Activated CD4-positive, CD25-positive, alpha-beta regulatory T cell (primary cell): Measurements from ENCODE around the gene ECE2.
"Not testable (repeated sequence)": the region's sequence is repeated elsewhere in the genome, so short reads cannot be mapped to it uniquely, and the experiment has no call there.

Experiments used
- DNase-seq, 4 experiments: peaks; one replicate each; lab custom pipeline; 2025; lab: John Stamatoyannopoulos, UW

Gene ECE2

GRCh38 chr3:184267249-184267648 is 8.6 kb upstream of the ECE2 start:
- DNase-seq = not testable (repeated sequence)

DNA sequence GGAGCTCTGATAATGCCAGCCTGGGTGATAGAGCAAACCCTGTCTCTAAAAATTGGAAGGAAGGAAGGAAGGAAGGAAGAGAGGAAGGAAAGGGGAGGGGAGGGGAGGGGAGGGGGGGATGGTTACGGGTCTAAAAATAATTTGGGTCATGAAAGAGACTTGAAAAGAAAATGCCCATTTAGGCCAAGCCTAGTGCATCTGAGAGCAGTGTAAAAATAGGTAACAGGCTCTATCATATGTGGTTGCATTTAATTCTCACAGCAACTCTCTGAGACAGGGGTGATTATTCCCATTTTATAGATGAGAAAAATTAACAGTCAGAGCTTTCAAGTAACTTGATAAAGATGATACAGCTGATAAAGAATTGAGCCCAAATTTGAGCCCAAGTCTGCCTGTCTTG is 3.6 kb upstream of the ECE2 start:
- no peak for DNase-seq

DNA sequence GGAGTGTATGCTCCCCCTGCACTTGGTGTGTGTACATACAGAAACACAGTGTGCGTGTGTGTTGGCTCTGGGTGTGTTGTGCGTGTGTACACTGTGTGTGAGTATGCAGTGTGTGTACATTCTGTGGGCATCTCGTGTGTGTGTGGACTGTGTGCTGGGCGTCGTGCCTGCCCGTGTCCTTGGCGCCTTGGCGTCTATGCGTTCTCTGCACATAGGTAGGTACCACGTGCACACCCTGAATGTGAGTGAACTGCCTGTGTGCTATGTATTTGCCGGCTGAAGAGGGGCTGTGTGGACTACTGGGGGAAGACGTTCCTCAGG is 481 bp upstream of the ECE2 start:
- DNase-seq = no peak

DNA sequence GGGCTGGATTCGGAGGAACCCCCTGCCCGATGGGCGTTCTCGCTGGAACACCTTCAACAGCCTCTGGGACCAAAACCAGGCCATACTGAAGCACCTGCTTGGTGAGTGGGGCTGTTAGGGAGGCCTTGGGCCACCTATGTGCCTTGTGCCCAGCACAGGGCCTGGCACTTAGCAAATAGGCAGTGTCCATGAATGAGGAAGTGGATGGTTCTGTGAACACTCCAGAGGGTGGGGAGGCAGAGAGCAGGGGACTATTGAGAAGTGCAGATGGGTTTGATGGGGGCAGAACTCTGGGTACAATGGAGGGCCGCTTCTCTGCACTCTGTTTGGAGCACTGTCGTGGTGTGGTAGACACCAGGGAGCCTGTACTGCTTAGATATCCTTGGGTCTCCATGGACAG is 1.5 kb downstream of the ECE2 start:
- DNase-seq = no peak

DNA sequence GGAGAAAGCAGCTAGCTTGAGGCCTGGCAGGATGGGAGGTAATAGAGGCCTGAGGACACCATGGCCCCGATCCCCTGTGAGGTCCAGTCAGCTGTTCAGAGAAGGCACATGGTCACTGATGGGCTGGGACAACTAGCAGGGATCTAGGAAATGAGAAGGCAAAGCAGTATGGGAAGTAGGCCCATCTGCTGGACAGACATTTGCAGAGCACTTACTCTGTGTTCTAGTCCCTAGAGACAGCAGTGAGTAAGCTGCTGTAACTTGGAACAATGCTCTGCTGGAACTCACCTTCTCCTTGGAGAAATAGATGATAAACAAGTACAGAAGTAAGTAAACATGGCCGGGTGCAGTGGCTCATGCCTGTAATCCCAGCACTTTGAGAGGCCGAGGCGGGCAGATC is 7.1 kb downstream of the ECE2 start:
- no peak for DNase-seq

- no peak for DNase-seq
These were observed 7.9 kb downstream of the ECE2 start for GRCh38 chr3:184283681-184284080.

GRCh38 chr3:184284696-184285095 is 8.9 kb downstream of the ECE2 start:
- DNase-seq = no peak

DNA sequence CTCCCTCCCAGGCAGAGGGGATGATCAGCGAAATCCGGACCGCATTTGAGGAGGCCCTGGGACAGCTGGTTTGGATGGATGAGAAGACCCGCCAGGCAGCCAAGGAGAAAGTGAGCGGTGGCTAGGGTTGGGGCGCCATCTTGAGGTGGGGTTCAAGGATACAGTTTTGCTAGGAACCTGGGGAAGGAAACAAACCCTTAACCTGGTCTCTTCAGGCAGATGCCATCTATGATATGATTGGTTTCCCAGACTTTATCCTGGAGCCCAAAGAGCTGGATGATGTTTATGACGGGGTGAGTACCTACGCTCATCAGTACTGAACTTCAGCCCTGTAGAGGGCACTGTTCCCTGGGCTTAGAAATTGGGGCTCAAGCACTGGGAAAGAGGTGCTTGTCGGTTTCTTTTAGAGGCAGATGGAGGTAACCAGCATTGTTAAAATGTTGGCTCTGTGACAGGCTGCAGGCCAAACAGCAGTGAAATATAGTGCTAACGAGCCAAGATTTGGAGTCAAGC is 13.7 kb downstream of the ECE2 start:
- peak; percentile 19 to 59 (median 30) for DNase-seq

GRCh38 chr3:184290331-184290730 is 14.5 kb downstream of the ECE2 start:
- DNase-seq = no peak

DNA sequence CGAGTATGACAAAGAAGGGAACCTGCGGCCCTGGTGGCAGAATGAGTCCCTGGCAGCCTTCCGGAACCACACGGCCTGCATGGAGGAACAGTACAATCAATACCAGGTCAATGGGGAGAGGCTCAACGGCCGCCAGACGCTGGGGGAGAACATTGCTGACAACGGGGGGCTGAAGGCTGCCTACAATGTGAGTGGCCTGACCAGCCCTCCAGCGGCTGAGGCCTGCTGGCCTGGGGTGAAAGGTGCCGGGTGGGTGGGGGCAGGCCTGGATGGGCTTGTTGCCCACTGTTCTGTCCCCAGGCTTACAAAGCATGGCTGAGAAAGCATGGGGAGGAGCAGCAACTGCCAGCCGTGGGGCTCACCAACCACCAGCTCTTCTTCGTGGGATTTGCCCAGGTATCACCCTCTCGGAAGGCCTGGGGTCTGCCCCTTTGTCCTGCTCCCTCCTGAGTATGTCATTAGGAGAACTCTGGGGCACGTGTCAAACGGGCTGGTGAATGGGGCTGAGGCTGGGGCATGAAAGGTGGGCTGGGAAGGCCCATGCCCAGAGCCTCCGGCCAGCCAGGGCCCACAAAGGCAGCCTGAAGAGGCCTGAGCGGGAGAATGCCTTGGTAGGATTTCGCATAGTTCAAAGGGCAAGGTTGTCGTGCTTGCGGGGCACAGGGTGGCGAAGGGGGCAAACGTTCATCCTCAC is 15.4 kb downstream of the ECE2 start:
- DNase-seq = no peak

GRCh38 chr3:184291738-184292445 is 16.1 kb downstream of the ECE2 start:
- no peak for DNase-seq

DNA sequence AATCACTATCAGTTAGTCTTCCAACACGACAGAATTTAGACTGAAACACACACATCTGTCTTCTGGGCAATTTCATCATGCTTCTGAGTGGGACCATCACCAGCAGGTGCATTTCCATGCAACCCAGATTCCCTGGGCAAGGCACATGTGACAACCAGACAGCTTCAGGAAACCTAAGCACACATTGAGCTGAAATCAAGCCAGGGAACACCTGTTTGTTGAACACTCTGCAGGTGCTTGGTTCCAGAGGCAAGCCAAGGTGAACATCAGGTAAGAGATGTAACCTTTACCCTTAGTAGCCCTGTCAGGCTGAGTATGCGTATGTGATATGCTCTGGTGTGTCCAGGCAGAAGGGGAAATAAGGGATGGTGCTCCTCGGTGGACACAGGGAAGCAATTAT is 19.9 kb downstream of the ECE2 start:
- DNase-seq = no peak

GRCh38 chr3:184296616-184297015 is 20.8 kb downstream of the ECE2 start:
- no peak for DNase-seq

DNA sequence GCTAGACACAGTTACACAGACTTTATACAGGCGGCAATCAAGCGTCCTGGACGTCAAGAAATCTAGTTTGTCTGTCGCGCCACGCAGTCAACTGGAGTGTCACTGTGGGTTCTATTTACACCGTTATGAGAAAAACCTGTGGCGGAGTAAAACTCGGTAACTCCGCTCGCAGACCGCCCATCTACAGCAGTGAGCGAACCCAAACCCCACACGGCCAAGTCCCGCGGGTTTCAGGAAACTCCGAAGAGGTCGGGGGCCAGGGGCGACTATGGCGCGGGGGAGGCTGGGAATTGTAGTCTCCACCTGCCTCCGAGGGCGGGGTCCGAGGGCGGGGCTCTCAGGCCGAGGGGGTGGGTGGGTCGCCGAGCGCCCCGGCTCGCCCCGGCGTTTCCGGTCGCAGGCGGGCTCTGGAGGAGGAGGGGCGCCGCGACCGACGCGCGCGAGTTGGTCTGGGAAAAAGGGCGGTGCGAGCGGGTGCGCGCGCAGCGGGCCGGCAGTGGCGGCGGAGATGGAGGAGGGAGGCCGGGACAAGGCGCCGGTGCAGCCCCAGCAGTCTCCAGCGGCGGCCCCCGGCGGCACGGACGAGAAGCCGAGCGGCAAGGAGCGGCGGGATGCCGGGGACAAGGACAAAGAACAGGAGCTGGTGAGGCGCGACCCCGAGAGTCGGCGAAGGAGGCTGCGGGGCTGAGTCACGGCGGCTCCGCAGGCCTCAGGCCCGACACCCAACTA is 23.1 kb downstream of the ECE2 start, which contains the start of gene PSMD2:
PSMD2 (plus strand) TSS at position 483 of the 729 bp plus-strand sequence; CDS start at position 509, 26 bp downstream.
- DNase-seq = peak; percentile 96 to 98 (median 98)

DNA sequence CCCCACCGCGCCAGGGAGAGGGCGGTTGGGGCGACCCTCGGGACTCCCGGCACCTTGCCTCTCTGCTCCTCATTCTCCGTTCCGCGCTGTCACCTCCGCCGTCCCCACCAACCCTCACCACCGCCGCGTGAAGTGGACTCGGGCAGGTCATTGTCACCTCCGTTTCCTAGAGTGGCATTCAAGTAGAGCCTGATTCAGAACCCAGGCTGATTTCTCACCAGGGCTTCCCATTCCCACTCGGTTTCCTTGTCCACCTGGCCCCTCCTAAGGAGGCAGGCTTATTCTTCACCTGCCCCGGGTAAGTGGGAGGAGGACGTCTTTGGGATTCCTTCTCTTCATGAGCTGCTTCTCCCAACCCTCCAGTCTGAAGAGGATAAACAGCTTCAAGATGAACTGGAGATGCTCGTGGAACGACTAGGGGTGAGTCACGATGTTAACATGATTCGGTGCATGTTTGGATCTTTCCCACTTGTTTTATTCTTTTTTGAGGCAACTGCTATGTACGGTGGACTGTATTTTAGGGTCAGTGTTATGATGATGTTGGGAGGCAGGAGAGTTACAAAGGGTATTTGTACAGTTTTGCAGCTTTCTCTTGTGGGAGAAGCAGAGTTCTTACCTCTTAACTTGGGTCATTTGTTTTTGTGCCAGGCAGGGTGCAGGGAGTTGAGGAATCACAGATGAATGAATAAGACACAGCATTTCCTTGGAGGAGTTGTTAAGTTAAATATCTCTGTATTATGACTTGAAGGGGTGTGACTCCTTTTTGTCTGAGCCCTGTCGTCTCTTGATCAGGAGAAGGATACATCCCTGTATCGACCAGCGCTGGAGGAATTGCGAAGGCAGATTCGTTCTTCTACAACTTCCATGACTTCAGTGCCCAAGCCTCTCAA is 23.9 kb downstream of the ECE2 start:
- DNase-seq = no peak

DNA sequence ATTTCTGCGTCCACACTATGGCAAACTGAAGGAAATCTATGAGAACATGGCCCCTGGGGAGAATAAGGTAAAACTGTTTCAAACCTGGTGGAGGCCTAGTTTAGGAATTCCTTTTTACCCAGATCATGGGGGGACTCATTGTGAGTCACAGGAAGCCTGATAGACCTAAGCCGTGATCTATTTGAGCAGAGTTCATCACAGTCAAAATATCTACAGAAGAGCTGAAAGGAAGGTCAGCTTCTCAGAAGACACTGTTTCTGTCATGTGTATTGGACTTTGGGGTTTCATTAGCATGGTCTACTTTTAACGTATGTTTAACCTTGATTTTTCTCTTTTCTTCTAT is 24.5 kb downstream of the ECE2 start:
- no peak for DNase-seq

DNA sequence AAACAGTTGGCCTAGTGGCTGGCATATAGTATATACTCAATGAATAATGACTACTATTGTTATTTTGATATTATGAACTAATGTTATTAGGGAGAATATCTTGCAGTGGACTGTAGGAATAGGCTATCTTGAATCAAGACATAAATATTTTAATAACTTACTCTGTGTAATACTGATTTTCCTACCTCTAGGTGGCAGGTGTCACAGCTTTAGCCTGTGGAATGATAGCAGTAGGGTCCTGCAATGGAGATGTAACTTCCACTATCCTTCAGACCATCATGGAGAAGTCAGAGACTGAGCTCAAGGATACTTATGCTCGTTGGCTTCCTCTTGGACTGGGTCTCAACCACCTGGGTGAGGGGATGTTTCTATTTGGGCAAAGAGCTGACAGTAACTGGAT is 29.8 kb downstream of the ECE2 start:
- no peak for DNase-seq

DNA sequence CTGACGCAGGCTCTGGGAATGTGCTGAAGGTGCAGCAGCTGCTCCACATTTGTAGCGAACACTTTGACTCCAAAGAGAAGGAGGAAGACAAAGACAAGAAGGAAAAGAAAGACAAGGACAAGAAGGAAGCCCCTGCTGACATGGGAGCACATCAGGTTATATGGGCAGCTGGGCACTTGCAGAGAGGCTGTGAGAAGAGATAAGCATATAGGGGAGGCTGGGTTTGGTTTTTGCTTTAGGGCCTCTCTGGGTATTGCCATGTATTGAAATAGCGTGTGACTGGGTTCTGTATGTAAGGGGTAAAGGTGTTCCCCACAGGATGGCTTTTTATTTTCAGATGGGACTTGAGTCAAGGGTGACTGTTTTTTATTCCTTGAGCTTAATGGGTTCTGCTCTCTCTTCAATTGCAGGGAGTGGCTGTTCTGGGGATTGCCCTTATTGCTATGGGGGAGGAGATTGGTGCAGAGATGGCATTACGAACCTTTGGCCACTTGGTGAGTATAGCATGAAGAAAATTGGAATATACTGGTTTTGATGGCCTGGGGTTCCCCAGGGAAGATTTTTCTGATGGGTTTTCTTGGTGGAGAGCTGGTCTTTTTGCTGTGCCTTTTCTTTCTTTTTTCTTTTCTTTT is 30.6 kb downstream of the ECE2 start:
- no peak for DNase-seq

GRCh38 chr3:184307915-184308314 is 32.1 kb downstream of the ECE2 start:
- no peak for DNase-seq

DNA sequence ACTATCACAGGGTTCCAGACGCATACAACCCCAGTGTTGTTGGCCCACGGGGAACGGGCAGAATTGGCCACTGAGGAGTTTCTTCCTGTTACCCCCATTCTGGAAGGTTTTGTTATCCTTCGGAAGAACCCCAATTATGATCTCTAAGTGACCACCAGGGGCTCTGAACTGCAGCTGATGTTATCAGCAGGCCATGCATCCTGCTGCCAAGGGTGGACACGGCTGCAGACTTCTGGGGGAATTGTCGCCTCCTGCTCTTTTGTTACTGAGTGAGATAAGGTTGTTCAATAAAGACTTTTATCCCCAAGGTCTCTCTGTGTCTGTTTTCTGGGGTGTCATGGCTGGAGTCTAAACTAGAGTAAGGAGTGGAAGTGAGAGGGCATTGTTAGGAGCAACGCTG is 32.9 kb downstream of the ECE2 start:
- no peak for DNase-seq

DNA sequence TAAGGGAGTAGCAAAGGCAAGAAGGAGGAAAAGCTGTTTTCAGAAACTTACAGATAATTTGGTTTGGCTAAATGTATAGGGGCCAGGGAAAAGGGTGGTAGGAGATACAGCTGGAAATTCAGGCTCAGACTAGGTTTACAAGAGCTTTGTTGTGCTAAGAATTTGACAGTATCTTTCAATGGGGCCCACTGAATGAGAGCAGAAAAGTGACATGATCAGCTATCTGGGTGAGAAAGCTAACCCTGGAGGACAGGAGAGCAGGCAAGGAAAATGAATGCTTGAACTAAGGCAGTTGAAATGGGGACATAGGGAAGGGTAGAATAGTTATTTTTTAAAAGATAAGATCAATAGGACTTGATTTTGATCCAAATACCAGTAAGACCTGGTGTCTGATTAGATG is 35.8 kb downstream of the ECE2 start:
- no peak for DNase-seq

DNA sequence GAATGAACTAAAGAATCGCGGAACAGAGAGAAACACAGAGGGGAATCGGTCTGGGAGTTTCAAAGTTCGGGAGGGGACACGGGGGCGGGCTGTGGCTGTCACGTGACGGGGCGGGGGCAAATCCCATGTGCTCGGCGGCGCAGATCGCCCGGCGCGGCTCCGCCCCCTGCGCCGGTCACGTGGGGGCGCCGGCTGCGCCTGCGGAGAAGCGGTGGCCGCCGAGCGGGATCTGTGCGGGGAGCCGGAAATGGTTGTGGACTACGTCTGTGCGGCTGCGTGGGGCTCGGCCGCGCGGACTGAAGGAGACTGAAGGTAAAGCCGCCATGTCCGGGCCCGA is 38.5 kb downstream of the ECE2 start, which contains the start of gene EIF4G1:
EIF4G1 (plus strand) TSS at position 244 of the 337 bp plus-strand sequence. CDS start 1,191 bp downstream, outside the sequence.
- DNase-seq = peak; percentile 80 to 87 (median 85)
